GM12864 (cell line): ENCODE results near the gene RPS6KC1.
"Not testable (repeated sequence)": the region's sequence is repeated elsewhere in the genome, so short reads cannot be mapped to it uniquely, and the experiment has no call there.

Experiments
- DNase-seq: peaks from one replicate; pipeline ENCODE4 v3.0.0-alpha.2; 2011; ENCODE audit warnings: low read depth
- H3K4me3 ChIP-seq: 2 replicates; pipeline ENCODE4 v1.5.1; 2011; ENCODE audit warnings: mild to moderate bottlenecking, low read depth, low read length, control low read depth
- CTCF ChIP-seq: IDR thresholded peaks from 2 replicates; pipeline ENCODE4 v1.5.1; 2011; ENCODE audit warnings: low read depth, mild to moderate bottlenecking, moderate library complexity, low read length, control low read depth, inconsistent platforms; ENCODE audit errors: missing control alignments

Gene RPS6KC1

GRCh38 chr1:213019450-213019849 is 31.6 kb upstream of the RPS6KC1 start:
- no peak overlapping the region for H3K4me3 ChIP-seq
- DNase-seq: no peak
- TF ChIP-seq CTCF: no peak

- H3K4me3 ChIP-seq: no peak overlapping the region
- TF ChIP-seq CTCF: no peak
- no peak for DNase-seq
Observed at GRCh38 chr1:213020016-213020415, 31.0 kb upstream of the RPS6KC1 start.

- H3K4me3 ChIP-seq, DNase-seq: not testable (repeated sequence)
Observed at GRCh38 chr1:213027024-213027423, 24.0 kb upstream of the RPS6KC1 start.

GRCh38 chr1:213032651-213033050 is 18.4 kb upstream of the RPS6KC1 start:
- TF ChIP-seq CTCF: no peak
- no peak for DNase-seq
- no peak overlapping the region for H3K4me3 ChIP-seq

GRCh38 chr1:213034713-213035112 is 16.3 kb upstream of the RPS6KC1 start:
- no peak overlapping the region for H3K4me3 ChIP-seq
- DNase-seq: no peak
- TF ChIP-seq CTCF: no peak

GRCh38 chr1:213035573-213035972 is 15.5 kb upstream of the RPS6KC1 start:
- DNase-seq: no peak
- no peak overlapping the region for H3K4me3 ChIP-seq
- TF ChIP-seq CTCF: no peak

- DNase-seq: no peak
- no peak overlapping the region for H3K4me3 ChIP-seq
- no peak for TF ChIP-seq CTCF
Observed at GRCh38 chr1:213041443-213041842, 9.6 kb upstream of the RPS6KC1 start.

GRCh38 chr1:213045321-213046226 is 5.5 kb upstream of the RPS6KC1 start:
- not testable (repeated sequence) for H3K4me3 ChIP-seq, DNase-seq
